Gastroesophageal sphincter (tissue), 4 donors: Measurements from ENCODE around the gene ULK1. TPM values are rescaled to one million over a fixed set of nuclear protein-coding genes. Genes with fewer than 3 reads are reported as not detected.
A peak's percentile ranks its signal among the peaks of the same experiment; 100 is the strongest.

Source experiments
- ATAC-seq: fragments of 150-250 bp; one replicate; pipeline ENCODE4 v1.9.1; 2016; ENCODE audit warnings: mild to moderate bottlenecking, moderate library complexity
- H3K27ac ChIP-seq, 4 donors: fragments of 200-600 bp; sonication (generic) in 3 of 4; 1 replicate in 3 of 4; 2 replicates in 1 of 4; pipeline ENCODE4 v1.5.1; 2016 to 2019
- H3K27me3 ChIP-seq: fragments of 200-600 bp; sonication (generic); one replicate; pipeline ENCODE4 v1.5.1; 2019
- H3K36me3 ChIP-seq, 2 donors: fragments of 200-600 bp; sonication (generic); one replicate each; pipeline ENCODE4 v1.5.1; 2019; ENCODE audit warnings: control low read depth in 1 of 2
- H3K4me1 ChIP-seq, 3 donors: fragments of 200-600 bp; sonication (generic); 1 replicate in 2 of 3; 2 replicates in 1 of 3; pipeline ENCODE4 v1.5.1; 2016 to 2019; ENCODE audit warnings: control low read depth in 2 of 3
- H3K4me3 ChIP-seq, 2 donors: fragments of 200-600 bp; sonication (generic); one replicate each; pipeline ENCODE4 v1.5.1; 2019; ENCODE audit warnings: mild to moderate bottlenecking in 1 of 2, moderate library complexity in 1 of 2
- H3K9me3 ChIP-seq, 3 donors: fragments of 200-600 bp; sonication (generic); one replicate each; pipeline ENCODE4 v1.5.1; 2017 to 2019; ENCODE audit warnings: control low read depth in 2 of 3
- EP300 ChIP-seq: sonication (generic); formaldehyde crosslinking; IDR thresholded peaks from one replicate; pipeline ENCODE4 v1.6.1; 2017; ENCODE audit warnings: antibody characterized with exemption, mild to moderate bottlenecking
- POLR2A ChIP-seq, 2 donors: fragments of 450-650 bp; IDR thresholded peaks; one replicate each; pipeline ENCODE4 v1.6.1; 2017; ENCODE audit warnings: antibody characterized with exemption in 2 of 2, mild to moderate bottlenecking in 2 of 2, moderate library complexity in 1 of 2
- POLR2AphosphoS5 ChIP-seq: sonication (generic); formaldehyde crosslinking; IDR thresholded peaks from one replicate; pipeline ENCODE4 v1.6.1; 2017; ENCODE audit warnings: antibody characterized with exemption
- WGBS, 2 donors: methylation state at CpG; one replicate each; pipeline ENCODE4 v1.1.5; 2018; ENCODE audit warnings: low coverage in 1 of 2; 5-methylcytosine and 5-hydroxymethylcytosine counted together
- total RNA-seq, 4 donors: library from RNA; depleted of rRNA; stranded (reverse); fragments of >200 nt; gene quantifications; one replicate each; pipeline ENCODE4 v1.1.0, GENCODE V29; 2016
- TF ChIP-seq, protein P1 (sequence below), 4 experiments: fragments of 200-600 bp in 2 of 4; fragments of 450-650 bp in 2 of 4; sonication (generic) in 1 of 4; IDR thresholded peaks; one replicate each; pipeline ENCODE4 v1.5.1; 2017 to 2019; ENCODE audit warnings: antibody characterized with exemption in 4 of 4, mild to moderate bottlenecking in 2 of 4, moderate library complexity in 2 of 4

ULK1 gene
- total RNA-seq, 4 donors from 2014 or later = 10.0 to 34.2 (median 21.8) TPM

DNA sequence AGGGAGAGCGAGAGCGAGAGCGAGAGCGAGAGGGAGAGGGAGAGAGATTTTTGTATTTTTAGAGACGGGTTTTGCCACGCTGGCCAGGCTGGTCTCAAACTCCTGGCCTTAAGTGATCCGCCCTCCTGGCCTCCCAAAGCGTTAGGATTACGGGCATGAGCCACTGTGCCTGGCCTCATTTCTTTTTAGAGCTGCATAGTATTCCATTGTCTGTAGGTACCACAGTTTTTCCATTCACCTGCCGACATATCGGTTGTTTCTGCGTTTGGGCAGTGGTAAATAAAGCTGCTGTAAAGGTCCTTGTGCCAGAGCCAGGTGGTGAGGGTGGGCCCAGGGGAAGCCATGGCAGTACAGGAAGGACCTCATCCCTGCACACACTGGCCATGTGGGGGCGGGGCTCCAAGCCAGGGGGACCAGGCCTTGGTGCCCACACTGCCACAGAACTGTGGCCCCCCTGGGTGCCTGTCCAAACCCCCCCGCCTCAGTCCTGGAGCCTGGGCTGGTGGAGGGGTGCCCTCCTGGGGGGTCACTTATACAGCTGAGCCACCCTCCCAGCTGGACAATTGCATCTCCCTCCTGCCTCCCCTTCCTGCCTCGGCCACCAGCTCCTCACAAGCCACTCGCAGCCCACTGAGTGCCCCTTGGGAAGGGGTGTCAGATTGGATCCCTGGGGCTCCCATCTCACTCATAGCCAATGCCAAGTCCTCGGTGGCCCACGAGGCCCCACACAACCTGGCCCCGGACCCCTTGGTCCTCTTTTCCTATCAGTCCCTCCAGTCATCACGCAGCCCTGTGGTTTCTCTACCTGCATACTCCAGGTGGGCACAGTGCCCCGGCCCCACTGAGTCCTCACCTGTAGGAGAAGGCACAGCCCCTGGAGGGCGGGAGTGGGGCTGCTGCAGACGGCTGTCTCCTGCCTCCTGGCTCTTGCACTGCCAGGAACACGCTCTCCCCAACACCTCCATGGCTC is 33.0 kb downstream of the ULK1 start:
- WGBS, 2 donors = 80 to 91% methylated on average over 5 of the region's 24 CpGs
- H3K27ac ChIP-seq = peak overlapping the region in 2 of 4 donors; percentile 90 to 93

DNA sequence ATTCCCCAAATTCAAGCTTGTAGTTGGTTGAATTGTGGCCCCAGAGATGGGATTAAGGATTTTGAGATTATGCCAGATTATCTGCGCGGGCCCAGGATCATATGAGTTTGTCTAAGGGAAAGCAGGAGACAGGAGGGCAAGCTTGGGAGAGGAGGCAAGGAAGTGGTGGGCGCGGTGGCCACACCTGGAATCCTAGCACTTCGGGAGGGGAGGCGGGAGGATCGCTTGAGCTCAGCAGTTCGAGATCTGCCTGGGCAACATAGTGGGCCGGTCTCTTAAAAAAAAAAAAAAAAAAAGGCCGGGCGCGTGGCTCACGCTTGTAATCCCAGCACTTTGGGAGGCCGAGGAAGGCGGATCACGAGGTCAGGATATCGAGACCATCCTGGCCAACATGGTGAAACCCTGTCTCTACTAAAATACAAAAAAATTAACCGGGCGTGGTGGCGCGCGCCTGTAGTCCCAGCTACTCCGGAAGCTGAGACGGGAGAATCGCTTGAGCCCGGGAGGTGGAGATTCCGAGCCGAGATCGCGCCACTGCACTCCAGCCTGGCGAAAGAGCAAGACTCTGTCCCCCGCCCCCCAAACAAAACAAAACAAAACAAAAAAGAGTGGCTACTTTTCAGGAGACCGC is 33.8 kb downstream of the ULK1 start:
- no peaks in the 10 kb centered on the region for H3K9me3 ChIP-seq
- H3K4me1 ChIP-seq = peaks cover 0 to 40% (median 10%) of the 10 kb centered on the region in 3 donors
- H3K36me3 ChIP-seq = peaks cover 0 to 20% of the 10 kb centered on the region in 2 donors
- TF ChIP-seq POLR2A (IDR thresholded peaks at IDR 0.05) (no peak), POLR2AphosphoS5 (no peak), EP300 (no peak)
- TF ChIP-seq, protein P1, sequence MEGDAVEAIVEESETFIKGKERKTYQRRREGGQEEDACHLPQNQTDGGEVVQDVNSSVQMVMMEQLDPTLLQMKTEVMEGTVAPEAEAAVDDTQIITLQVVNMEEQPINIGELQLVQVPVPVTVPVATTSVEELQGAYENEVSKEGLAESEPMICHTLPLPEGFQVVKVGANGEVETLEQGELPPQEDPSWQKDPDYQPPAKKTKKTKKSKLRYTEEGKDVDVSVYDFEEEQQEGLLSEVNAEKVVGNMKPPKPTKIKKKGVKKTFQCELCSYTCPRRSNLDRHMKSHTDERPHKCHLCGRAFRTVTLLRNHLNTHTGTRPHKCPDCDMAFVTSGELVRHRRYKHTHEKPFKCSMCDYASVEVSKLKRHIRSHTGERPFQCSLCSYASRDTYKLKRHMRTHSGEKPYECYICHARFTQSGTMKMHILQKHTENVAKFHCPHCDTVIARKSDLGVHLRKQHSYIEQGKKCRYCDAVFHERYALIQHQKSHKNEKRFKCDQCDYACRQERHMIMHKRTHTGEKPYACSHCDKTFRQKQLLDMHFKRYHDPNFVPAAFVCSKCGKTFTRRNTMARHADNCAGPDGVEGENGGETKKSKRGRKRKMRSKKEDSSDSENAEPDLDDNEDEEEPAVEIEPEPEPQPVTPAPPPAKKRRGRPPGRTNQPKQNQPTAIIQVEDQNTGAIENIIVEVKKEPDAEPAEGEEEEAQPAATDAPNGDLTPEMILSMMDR (IDR thresholded peaks at IDR 0.05) = no peak
- peak overlapping the region; percentile 80 to 93 (median 91) for H3K27ac ChIP-seq
- H3K27me3 ChIP-seq = no peaks in the 10 kb centered on the region
- ATAC-seq = peak; percentile 20
- H3K4me3 ChIP-seq = peak overlapping the region; percentile 52 to 92
- WGBS, 2 donors = 24 to 92% methylated on average over 5 to 20 of the region's 33 CpGs

More for the DNA sequence above, 33.0 kb downstream of the ULK1 start:
- TF ChIP-seq POLR2A (IDR thresholded peaks at IDR 0.05) (no peak), EP300 (no peak), POLR2AphosphoS5 (no peak)
- TF ChIP-seq, protein P1 (IDR thresholded peaks at IDR 0.05) = no peak
- H3K9me3 ChIP-seq = no peaks in the 10 kb centered on the region
- H3K36me3 ChIP-seq = peaks cover 0 to 20% of the 10 kb centered on the region in 2 donors
- H3K27me3 ChIP-seq = no peaks in the 10 kb centered on the region
- no peak for ATAC-seq
- H3K4me3 ChIP-seq = no peak overlapping the region
- H3K4me1 ChIP-seq = peaks cover 0 to 40% (median 10%) of the 10 kb centered on the region in 3 donors

DNA sequence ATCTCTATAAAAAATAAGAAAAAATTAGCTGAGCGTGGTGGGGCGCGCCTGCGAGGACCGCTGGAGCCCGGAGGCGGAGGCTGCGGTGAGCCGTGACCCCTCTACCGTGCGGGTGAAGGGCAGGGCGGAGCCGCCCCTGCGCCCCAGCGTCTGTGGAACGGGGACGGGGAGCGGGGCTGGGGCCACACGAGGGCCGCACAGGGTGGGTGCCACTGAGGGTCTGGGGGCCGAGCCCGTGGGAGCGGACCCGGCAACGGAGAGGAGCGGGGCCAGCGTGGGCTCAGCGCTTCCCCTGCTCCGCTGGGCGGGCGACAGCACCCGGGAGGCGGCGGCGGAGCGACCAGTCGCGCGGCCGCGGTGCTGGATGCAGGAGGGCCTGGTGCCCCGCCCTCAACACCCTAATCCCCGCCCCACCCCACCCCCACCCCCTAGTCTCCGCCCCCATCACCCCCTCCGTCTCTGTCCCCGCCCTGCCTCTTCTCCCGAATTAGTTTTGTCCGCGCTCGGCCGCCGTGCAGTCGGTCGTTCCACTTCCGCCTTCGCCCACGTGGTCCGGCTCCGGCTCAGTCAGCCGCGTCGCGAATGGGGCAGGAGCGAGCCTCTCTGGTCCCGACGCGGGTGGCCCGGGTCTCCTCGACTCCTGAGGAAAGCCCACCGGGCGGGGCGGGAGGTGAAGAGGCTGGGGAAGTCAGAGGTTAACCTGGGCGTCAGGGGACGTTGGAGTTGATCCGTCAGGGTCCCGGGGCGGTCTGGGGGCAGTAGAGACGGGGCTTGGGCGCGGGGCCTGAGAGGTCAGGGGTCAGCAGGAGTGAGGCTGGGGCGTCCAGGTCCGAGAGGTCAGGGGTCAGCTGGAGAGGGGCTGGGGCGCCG is 34.5 kb downstream of the ULK1 start, which contains the start of gene PUS1:
TSS of gene PUS1 (plus strand) at position 566 of the 870 bp plus-strand sequence. CDS start 447 bp downstream, outside the sequence.
- H3K4me3 ChIP-seq = peak within 1 kb of the TSS; percentile 52 to 92
- ATAC-seq = peak; percentile 92
- WGBS, 2 donors = 2% methylated on average over 23 of the region's 84 CpGs; no CpG with 5 or more reads in 1 of the 2 donors
- peaks cover 0 to 25% of the 10 kb centered on the region in 2 donors for H3K36me3 ChIP-seq
- peak within 1 kb of the TSS; percentile 80 to 93 (median 91) for H3K27ac ChIP-seq
- TF ChIP-seq, protein P1 (IDR thresholded peaks at IDR 0.05) = peak in 1 of 4 experiments; percentile 7
- no peak for TF ChIP-seq EP300
- TF ChIP-seq POLR2A (IDR thresholded peaks at IDR 0.05) = peak; percentile 48 to 83
- TF ChIP-seq POLR2AphosphoS5 = peak; percentile 95
- H3K4me1 ChIP-seq = peaks cover 0 to 40% (median 10%) of the 10 kb centered on the region in 3 donors
- H3K9me3 ChIP-seq = no peaks in the 10 kb centered on the region
- no peaks in the 10 kb centered on the region for H3K27me3 ChIP-seq

DNA sequence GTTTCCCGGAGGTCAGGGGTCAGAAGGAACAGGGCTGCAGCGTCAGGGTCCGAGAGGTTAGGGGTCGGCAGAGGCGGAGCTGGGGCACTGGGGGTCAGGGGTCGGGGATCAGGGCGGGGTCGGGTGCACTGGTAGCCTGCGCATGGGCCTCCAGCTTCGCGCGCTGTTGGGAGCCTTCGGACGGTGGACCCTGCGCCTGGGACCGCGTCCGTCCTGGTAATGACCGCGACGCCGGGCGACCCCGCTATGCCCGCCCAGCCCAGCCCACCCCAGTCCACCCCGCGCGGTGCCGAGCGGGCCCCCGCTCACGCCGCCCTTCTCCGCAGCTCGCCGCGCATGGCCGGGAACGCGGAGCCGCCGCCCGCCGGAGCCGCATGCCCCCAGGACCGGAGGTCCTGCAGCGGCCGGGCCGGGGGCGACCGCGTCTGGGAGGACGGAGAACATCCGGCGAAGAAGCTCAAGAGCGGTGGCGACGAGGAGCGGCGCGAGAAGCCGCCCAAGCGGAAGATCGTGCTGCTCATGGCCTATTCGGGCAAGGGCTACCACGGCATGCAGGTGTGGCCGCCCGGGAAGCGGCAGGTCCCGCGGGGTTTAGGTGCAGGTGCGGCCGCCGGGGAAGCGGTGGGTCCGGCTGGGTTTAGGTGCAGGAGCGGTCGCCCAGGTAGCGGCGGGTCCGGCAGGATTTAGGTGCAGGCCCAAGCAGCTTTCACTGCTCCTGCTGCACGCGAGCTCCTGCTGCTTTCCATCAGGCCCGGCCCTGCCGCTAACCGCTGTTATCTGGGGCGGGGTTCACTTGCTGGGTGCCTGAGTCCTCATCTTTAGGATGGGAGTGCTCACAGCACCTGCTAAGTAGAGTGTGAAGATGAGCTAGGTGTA is 35.4 kb downstream of the ULK1 start:
- peak; percentile 6 for ATAC-seq
- WGBS, 2 donors = 0% methylated on average over 1 of the region's 87 CpGs; no CpG with 5 or more reads in 1 of the 2 donors

More for the DNA sequence above, 35.4 kb downstream of the ULK1 start:
- Histone ChIP-seq H3K4me1 (peaks cover 0 to 31% (median 10%) of the 10 kb centered on the region in 3 donors), H3K9me3 (no peaks in the 10 kb centered on the region), H3K36me3 (peaks cover 0 to 34% of the 10 kb centered on the region in 2 donors), H3K27ac (peak overlapping the region in 3 of 4 donors; percentile 65 to 93 (median 90)), H3K4me3 (peak overlapping the region; percentile 52 to 92), H3K27me3 (no peaks in the 10 kb centered on the region)
- TF ChIP-seq POLR2A (IDR thresholded peaks at IDR 0.05) (no peak), EP300 (no peak), POLR2AphosphoS5 (no peak)
- TF ChIP-seq, protein P1 (IDR thresholded peaks at IDR 0.05) = no peak
